ENCODE results near the gene GRAP2.

GRAP2 gene

DNA sequence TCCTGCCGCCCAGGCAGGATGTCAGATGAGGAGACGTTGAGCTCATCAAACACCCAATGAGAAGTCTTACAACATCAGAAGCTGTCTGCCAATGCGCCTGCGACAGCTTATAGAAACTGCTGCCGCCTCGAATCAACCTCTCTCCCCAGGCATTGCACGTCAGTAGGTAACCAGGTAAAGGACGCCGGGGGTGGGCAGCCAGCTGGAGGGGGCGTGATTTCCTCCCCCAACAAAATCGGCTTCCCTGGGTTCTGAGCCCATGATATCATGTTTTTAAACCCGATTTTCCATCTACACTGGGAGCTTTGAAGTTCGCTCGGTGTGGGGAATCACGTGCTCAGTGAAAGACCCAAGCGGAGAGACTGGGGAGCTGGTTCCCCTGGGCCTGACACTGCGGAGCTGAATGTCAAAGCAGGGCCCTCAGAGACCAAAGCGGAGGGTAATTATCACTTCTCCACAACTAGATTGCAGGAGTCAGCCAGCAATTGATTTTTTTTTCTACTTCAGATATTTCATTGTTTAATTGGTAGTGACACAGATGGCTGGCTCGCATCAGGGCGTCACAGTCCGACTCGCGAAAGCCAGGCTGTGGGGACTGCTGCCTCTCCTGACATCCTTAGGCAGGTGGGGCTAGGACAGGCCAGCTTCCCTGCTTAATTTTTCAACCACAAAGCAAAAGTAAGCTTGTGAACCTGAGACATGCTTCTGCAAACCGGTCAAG is 109.2 kb downstream of the GRAP2 start:
- no peak for DNase-seq (ENCODE audit: low read depth in 2 of 2)

GRCh38 chr22:40010746-40011145 is 109.9 kb downstream of the GRAP2 start:
- no peak for DNase-seq (ENCODE audit: low read depth in 2 of 2)

GRCh38 chr22:40014667-40015248 is 113.9 kb downstream of the GRAP2 start:
- no peak for DNase-seq (ENCODE audit: low read depth in 2 of 2)

- DNase-seq (ENCODE audit: low read depth in 2 of 2), result no peak
Measured at GRCh38 chr22:40015358-40015976, 114.6 kb downstream of the GRAP2 start.

- no peak for DNase-seq (ENCODE audit: low read depth in 2 of 2)
Measured at GRCh38 chr22:40018051-40018450, 117.2 kb downstream of the GRAP2 start.

GRCh38 chr22:40019100-40019499 is 118.2 kb downstream of the GRAP2 start:
- no peak for DNase-seq (ENCODE audit: low read depth in 2 of 2)

- DNase-seq (ENCODE audit: low read depth in 2 of 2), result no peak
Measured at GRCh38 chr22:40020956-40021355, 120.1 kb downstream of the GRAP2 start.

GRCh38 chr22:40021401-40022000 is 120.6 kb downstream of the GRAP2 start:
- DNase-seq (ENCODE audit: low read depth in 2 of 2), result no peak

GRCh38 chr22:40022536-40023240 is 121.8 kb downstream of the GRAP2 start:
- no peak for DNase-seq (ENCODE audit: low read depth in 2 of 2)

Measured in stimulated activated CD4-positive, alpha-beta T cell treated with anti-CD3 and anti-CD28 coated beads, Interleukin-4, amount 100 ng/mL, for 48 hours (primary cell).